Measurements from ENCODE around the gene PRUNE2.

GRCh38 chr9:76595645-76596044, 310.3 kb downstream of the PRUNE2 start:
- TF ChIP-seq CTCF (IDR thresholded peaks at IDR 0.05) (no peak), POLR2A (IDR thresholded peaks at IDR 0.05) (no peak)

Data from prostate gland (tissue), 2 donors.